Measurements from ENCODE around the gene UPK2.

Gene UPK2

DNA sequence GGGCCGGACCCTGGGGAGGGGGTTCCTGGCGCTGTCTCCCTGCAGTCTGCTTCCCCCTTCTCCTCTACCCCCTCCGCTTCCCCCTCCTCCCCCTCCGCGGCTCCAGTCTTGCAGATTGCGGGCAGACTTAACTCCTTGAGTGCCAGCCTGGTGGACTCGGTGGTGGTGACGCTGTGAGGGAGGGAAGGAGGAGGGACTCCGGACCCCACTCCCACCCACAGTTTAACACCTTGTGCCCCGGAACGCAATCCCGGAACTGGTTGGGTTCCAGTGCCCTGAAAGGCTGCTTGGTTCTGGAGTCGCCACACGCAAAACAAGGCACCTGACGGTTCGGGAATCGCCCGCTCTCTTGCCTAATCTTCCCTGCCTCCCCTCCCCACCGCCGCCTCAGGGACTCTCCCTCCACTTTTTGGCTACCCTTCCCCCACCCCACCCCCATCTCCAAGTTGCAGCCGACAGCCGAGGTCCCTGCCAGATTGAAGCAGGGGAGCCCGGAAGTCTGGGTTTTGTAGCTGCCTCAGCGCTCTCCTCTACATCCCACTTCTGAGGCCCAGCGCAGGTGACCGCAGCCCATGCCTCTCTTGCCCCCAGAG, 26.5 kb upstream of the UPK2 start:
- peak; percentile 70 for DNase-seq (ENCODE audit: low read depth)
- H3K4me3 ChIP-seq (ENCODE audit: low read depth, low read length) = peak overlapping the region; percentile 72
- TF ChIP-seq CTCF (IDR thresholded peaks at IDR 0.05; ENCODE audit: insufficient read depth, low read depth, low read length, missing control alignments) = no peak

DNA sequence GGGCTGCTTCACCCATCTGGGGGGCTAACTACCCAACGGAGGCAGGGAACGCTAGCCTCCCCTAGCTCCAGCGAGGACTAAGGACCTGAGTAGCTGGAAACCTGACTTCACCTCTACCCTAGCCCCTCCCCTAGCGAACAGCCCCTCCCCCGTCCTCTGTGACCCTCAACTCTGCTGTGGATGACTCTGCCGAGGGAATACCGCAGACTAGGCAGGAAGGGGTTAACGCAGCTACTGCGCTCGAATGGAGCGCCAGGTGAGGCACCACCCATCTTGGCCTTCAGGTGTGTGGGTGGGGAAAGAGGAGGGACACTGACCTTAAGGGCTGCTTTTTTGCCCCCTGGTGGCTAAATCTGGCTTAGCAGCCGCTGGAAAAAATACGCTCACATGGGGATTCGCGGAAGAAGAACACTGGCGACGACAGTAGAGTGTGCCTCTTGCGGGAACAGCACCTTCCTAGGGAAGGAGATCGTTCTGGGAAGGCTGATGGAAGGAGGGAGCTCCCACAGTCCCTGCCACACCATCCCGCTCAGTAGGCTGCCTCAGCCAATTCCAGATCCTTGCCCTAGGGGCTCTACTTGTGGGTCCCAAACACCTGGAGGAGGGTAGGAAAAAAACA, 25.9 kb upstream of the UPK2 start:
- peak; percentile 88 for DNase-seq (ENCODE audit: low read depth)
- peak overlapping the region; percentile 72 for H3K4me3 ChIP-seq (ENCODE audit: low read depth, low read length)
- peak; percentile 93 for TF ChIP-seq CTCF (IDR thresholded peaks at IDR 0.05; ENCODE audit: insufficient read depth, low read depth, low read length, missing control alignments)

DNA sequence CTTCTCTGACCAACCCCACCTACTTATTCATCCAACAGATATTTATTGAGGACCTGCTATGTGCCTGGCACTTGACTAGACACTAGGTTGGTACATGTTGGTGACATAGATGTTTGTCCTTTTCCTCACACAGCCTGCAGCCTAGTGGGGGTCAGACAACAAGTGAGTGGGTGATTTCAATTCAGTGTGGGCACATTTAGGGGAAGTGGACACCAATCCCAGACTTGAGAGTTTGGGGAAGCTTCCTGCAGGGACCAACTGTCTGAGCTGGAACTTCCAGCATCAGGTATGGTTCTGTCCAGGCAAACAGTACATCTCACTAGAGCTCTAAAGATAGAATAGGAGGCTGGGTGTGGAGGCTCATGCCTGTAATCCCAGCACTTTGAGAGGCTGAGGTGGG, 24.5 kb upstream of the UPK2 start:
- no peak overlapping the region for H3K4me3 ChIP-seq (ENCODE audit: low read depth, low read length)
- no peak for DNase-seq (ENCODE audit: low read depth)
- TF ChIP-seq CTCF (IDR thresholded peaks at IDR 0.05; ENCODE audit: insufficient read depth, low read depth, low read length, missing control alignments) = no peak

GRCh38 chr11:118933486-118933885, 22.6 kb upstream of the UPK2 start:
- no peak overlapping the region for H3K4me3 ChIP-seq (ENCODE audit: low read depth, low read length)
- DNase-seq (ENCODE audit: low read depth) = no peak
- no peak for TF ChIP-seq CTCF (IDR thresholded peaks at IDR 0.05; ENCODE audit: insufficient read depth, low read depth, low read length, missing control alignments)

- DNase-seq (ENCODE audit: low read depth) = no peak
- no peak overlapping the region for H3K4me3 ChIP-seq (ENCODE audit: low read depth, low read length)
- no peak for TF ChIP-seq CTCF (IDR thresholded peaks at IDR 0.05; ENCODE audit: insufficient read depth, low read depth, low read length, missing control alignments)
These were observed 20.7 kb upstream of the UPK2 start for GRCh38 chr11:118935376-118935775.

- H3K4me3 ChIP-seq (ENCODE audit: low read depth, low read length) = no peak overlapping the region
- no peak for DNase-seq (ENCODE audit: low read depth)
- no peak for TF ChIP-seq CTCF (IDR thresholded peaks at IDR 0.05; ENCODE audit: insufficient read depth, low read depth, low read length, missing control alignments)
These were observed 17.4 kb upstream of the UPK2 start for GRCh38 chr11:118938491-118939403.

Data from GM12865 (cell line).